DND-41 (cell line): Measurements from ENCODE around the gene BBS1.

Experiments used
- EZH2 ChIP-seq: IDR thresholded peaks from 3 replicates; pipeline ENCODE4 v1.6.1; 2012; ENCODE audit warnings: borderline replicate concordance, low read depth, mild to moderate bottlenecking, moderate library complexity, low read length, inconsistent platforms; ENCODE audit not compliant: severe bottlenecking
- TF ChIP-seq, protein P1 (sequence below): IDR thresholded peaks from 2 replicates; pipeline ENCODE4 v1.5.1; 2012; ENCODE audit warnings: borderline replicate concordance, low read length, moderate library complexity, mild to moderate bottlenecking; ENCODE audit not compliant: poor library complexity, severe bottlenecking; ENCODE audit errors: extremely low read depth

DNA sequence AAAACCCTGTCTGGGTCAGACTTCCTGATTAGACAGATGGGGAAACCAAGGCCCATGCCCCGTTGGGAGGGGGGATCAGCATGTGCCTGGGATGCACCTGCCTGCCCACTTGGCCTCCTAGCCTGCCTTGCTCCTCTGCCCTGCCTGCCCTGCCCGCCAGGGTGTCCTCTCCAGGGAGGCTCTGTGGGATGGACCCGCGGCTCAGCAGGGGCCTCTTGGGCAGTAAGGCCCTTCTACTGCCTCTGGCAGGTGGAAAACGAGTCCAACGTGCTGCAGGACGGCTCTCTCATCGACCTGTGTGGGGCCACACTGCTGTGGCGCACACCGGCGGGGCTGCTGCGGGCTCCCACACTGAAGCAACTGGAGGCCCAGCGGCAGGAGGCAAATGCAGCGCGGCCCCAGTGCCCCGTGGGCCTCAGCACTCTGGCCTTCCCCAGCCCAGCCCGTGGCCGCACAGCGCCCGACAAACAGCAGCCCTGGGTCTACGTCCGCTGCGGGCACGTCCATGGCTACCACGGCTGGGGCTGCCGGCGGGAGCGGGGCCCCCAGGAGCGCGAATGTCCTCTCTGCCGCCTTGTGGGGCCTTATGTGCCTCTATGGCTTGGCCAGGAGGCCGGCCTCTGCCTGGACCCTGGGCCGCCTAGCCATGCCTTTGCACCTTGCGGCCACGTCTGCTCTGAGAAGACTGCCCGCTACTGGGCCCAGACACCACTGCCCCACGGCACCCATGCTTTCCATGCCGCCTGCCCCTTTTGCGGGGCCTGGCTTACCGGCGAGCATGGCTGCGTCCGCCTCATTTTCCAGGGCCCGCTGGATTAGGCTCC, 34.9 kb upstream of the BBS1 start:
- TF ChIP-seq, protein P1, sequence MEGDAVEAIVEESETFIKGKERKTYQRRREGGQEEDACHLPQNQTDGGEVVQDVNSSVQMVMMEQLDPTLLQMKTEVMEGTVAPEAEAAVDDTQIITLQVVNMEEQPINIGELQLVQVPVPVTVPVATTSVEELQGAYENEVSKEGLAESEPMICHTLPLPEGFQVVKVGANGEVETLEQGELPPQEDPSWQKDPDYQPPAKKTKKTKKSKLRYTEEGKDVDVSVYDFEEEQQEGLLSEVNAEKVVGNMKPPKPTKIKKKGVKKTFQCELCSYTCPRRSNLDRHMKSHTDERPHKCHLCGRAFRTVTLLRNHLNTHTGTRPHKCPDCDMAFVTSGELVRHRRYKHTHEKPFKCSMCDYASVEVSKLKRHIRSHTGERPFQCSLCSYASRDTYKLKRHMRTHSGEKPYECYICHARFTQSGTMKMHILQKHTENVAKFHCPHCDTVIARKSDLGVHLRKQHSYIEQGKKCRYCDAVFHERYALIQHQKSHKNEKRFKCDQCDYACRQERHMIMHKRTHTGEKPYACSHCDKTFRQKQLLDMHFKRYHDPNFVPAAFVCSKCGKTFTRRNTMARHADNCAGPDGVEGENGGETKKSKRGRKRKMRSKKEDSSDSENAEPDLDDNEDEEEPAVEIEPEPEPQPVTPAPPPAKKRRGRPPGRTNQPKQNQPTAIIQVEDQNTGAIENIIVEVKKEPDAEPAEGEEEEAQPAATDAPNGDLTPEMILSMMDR = no peak
- TF ChIP-seq EZH2 = no peak
